Keratinocyte (primary cell): ENCODE results near the gene BEX3. TPM values are rescaled to one million over a fixed set of nuclear protein-coding genes. Genes with fewer than 3 reads are reported as not detected.

ENCODE experiments used
- DNase-seq: peaks from one replicate; pipeline ENCODE4 v3.0.0-alpha.2; 2011; ENCODE audit warnings: low read depth, missing footprints, low spot score
- FAIRE-seq: peaks from 2 replicates; lab custom pipeline; 2011; peaks lifted over from hg19 to GRCh38; lab: Jason Lieb, UNC
- H2AFZ ChIP-seq: 2 replicates; pipeline ENCODE4 v1.6.0; 2012; ENCODE audit warnings: low read length, control low read depth, inconsistent platforms; ENCODE audit not compliant: control insufficient read depth
- H3K27ac ChIP-seq: 2 replicates; pipeline ENCODE4 v1.5.1; 2011; ENCODE audit warnings: low read length; ENCODE audit not compliant: control insufficient read depth, insufficient read depth
- H3K27me3 ChIP-seq: 3 replicates; pipeline ENCODE4 v1.6.0; 2011; ENCODE audit warnings: low read length; ENCODE audit not compliant: control insufficient read depth, insufficient read depth; ENCODE audit errors: extremely low read depth
- H3K36me3 ChIP-seq, 2 experiments: 2 replicates in 1 of 2; 3 replicates in 1 of 2; pipeline ENCODE4 v1.5.1; 2011; ENCODE audit warnings: low read length in 2 of 2, mild to moderate bottlenecking in 1 of 2; ENCODE audit not compliant: control insufficient read depth in 2 of 2, insufficient read depth in 2 of 2; ENCODE audit errors: extremely low read depth in 1 of 2
- H3K4me1 ChIP-seq: 3 replicates; pipeline ENCODE4 v1.5.1; 2011; ENCODE audit warnings: low read length; ENCODE audit not compliant: control insufficient read depth, insufficient read depth; ENCODE audit errors: extremely low read depth
- H3K4me2 ChIP-seq: 3 replicates; pipeline ENCODE4 v1.6.0; 2011; ENCODE audit warnings: low read depth, low read length; ENCODE audit not compliant: control insufficient read depth, insufficient read depth; ENCODE audit errors: extremely low read depth
- H3K4me3 ChIP-seq, 3 experiments: fragments of 200-600 bp in 1 of 3; sonication (generic) in 1 of 3; 2 replicates in 2 of 3; 3 replicates in 1 of 3; pipeline ENCODE4 v1.5.1; 2011 to 2016; ENCODE audit warnings: low read length in 3 of 3, mild to moderate bottlenecking in 3 of 3, control low read depth in 2 of 3, inconsistent platforms in 1 of 3, low read depth in 1 of 3, mixed read lengths in 1 of 3, mixed run types in 1 of 3, moderate library complexity in 1 of 3; ENCODE audit not compliant: control insufficient read depth in 2 of 3, insufficient read depth in 2 of 3; ENCODE audit errors: extremely low read depth in 1 of 3
- H3K79me2 ChIP-seq: 2 replicates; pipeline ENCODE4 v1.6.0; 2012; ENCODE audit warnings: low read length; ENCODE audit not compliant: control insufficient read depth, insufficient read depth
- H3K9ac ChIP-seq: 3 replicates; pipeline ENCODE4 v1.6.0; 2011; ENCODE audit warnings: low read length; ENCODE audit not compliant: control insufficient read depth, insufficient read depth; ENCODE audit errors: extremely low read depth
- H3K9me1 ChIP-seq: 3 replicates; pipeline ENCODE4 v1.6.0; 2011; ENCODE audit warnings: low read length; ENCODE audit not compliant: control insufficient read depth, insufficient read depth; ENCODE audit errors: extremely low read depth
- H3K9me3 ChIP-seq: 2 replicates; pipeline ENCODE4 v1.5.1; 2012; ENCODE audit warnings: low read depth, low read length; ENCODE audit not compliant: control insufficient read depth
- H4K20me1 ChIP-seq: 3 replicates; pipeline ENCODE4 v1.6.0; 2011; ENCODE audit warnings: low read length; ENCODE audit not compliant: control insufficient read depth, insufficient read depth; ENCODE audit errors: extremely low read depth
- EZH2 ChIP-seq: IDR thresholded peaks from one replicate; pipeline ENCODE4 v1.6.1; 2012; ENCODE audit warnings: inconsistent platforms, mild to moderate bottlenecking, low read length, moderate library complexity
- dilution Hi-C: fragments of 300-500 bp; cut with MboI; formaldehyde crosslinking; loops from one replicate; pipeline ENCODE4 v1.7.0; 2020; ENCODE audit warnings: low sequenced_read_pairs; ENCODE audit not compliant: extremely low pct_ligation_motif_present
- polyA plus RNA-seq, 5 experiments: library from polyadenylated mRNA; depleted of rRNA in 3 of 5; stranded (reverse) in 3 of 5; stranded (forward) in 1 of 5; unstranded in 1 of 5; fragments of >200 nt; gene quantifications; 1 replicate in 1 of 5; 2 replicates in 3 of 5; 3 replicates in 1 of 5; pipeline versions ENCODE4 v1.2.1 to v1.2.3, GENCODE V29; 2011 to 2012; ENCODE audit warnings: missing spikeins in 2 of 5, low read depth in 1 of 5, low replicate concordance in 1 of 5
- TF ChIP-seq, protein P1 (sequence below), 3 experiments: IDR thresholded peaks in 1 of 3; conservative IDR thresholded peaks in 1 of 3; optimal IDR thresholded peaks in 1 of 3; 2 replicates in 2 of 3; 3 replicates in 1 of 3; pipeline versions ENCODE3 to v1.5.1; 2011; ENCODE audit warnings: low read length in 3 of 3, mild to moderate bottlenecking in 3 of 3, moderate library complexity in 2 of 3, control low read depth in 1 of 3, inconsistent platforms in 1 of 3; ENCODE audit not compliant: insufficient read depth in 2 of 3; ENCODE audit errors: extremely low read depth in 1 of 3

BEX3 gene
- polyA plus RNA-seq, 1 donor (not counting 4 experiments of a cell fraction or from before 2014, with no cell fraction given), result 264 TPM

DNA sequence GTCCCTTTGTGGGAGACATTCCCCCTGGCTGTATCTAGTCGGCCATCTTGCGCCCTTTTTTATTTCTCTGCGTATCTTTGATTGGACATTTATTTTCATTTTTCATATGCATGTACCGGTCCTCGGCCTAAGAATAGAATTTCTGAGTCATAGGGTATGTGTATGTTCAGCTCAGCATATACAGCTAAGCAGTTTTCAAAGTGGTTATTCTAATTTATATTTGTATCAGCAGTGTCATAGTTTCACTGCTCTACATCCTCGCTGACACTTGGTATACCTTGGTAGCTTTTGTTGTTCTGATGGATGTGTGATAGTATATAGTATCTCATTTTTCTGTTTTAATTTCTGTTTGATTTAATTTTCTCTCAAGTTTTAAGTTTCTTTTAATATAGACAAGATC, 38.7 kb downstream of the BEX3 start:
- H3K27ac ChIP-seq, result no peak overlapping the region
- no peak overlapping the region for H3K4me2 ChIP-seq
- no peaks in the 10 kb centered on the region for H3K9me3 ChIP-seq
- H2AFZ ChIP-seq, result no peak overlapping the region
- H3K4me1 ChIP-seq, result no peaks in the 10 kb centered on the region
- no peak overlapping the region for H3K9ac ChIP-seq
- DNase-seq, result no peak
- TF ChIP-seq, protein P1, sequence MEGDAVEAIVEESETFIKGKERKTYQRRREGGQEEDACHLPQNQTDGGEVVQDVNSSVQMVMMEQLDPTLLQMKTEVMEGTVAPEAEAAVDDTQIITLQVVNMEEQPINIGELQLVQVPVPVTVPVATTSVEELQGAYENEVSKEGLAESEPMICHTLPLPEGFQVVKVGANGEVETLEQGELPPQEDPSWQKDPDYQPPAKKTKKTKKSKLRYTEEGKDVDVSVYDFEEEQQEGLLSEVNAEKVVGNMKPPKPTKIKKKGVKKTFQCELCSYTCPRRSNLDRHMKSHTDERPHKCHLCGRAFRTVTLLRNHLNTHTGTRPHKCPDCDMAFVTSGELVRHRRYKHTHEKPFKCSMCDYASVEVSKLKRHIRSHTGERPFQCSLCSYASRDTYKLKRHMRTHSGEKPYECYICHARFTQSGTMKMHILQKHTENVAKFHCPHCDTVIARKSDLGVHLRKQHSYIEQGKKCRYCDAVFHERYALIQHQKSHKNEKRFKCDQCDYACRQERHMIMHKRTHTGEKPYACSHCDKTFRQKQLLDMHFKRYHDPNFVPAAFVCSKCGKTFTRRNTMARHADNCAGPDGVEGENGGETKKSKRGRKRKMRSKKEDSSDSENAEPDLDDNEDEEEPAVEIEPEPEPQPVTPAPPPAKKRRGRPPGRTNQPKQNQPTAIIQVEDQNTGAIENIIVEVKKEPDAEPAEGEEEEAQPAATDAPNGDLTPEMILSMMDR (optimal IDR thresholded peaks at IDR 0.05 in 1 of 3, IDR thresholded peaks at IDR 0.05 in 1 of 3, conservative IDR thresholded peaks at IDR 0.05 in 1 of 3; ENCODE audit: extremely low read depth in 1 of 3, insufficient read depth in 2 of 3, low read length in 3 of 3), result no peak
- no peak for TF ChIP-seq EZH2
- dilution Hi-C loops, result no loop called here
- no peaks in the 10 kb centered on the region for H3K9me1 ChIP-seq
- no peaks in the 10 kb centered on the region for H3K36me3 ChIP-seq
- no peaks in the 10 kb centered on the region for H3K27me3 ChIP-seq
- no peaks in the 10 kb centered on the region for H3K79me2 ChIP-seq
- no peak for FAIRE-seq
- no peak overlapping the region for H3K4me3 ChIP-seq
- H4K20me1 ChIP-seq, result peaks cover under 1% of the 10 kb centered on the region

DNA sequence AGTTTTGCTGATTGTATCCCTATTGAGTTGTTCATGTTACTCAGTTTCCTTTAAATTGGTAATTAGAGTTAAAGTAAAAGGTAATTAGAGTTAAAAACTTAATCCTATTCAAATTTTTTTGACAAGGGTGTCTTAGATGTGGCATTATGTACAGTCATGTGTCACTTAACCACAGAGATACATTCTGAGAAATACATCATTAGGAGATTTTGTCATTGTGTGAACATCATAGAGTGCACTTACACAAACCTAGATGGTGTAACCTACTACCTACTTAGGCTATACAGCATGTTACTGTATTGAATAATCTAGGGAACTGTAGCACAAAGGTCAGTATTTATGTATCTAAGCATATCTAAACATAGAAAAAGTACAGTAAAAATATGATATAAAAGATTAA, 39.2 kb downstream of the BEX3 start:
- Histone ChIP-seq H3K9me3 (no peaks in the 10 kb centered on the region), H3K27ac (no peak overlapping the region), H3K9me1 (no peaks in the 10 kb centered on the region), H3K9ac (no peak overlapping the region), H3K4me1 (no peaks in the 10 kb centered on the region), H3K4me2 (no peak overlapping the region), H3K79me2 (no peaks in the 10 kb centered on the region), H3K36me3 (no peaks in the 10 kb centered on the region), H3K4me3 (no peak overlapping the region), H4K20me1 (peaks cover 2% of the 10 kb centered on the region), H3K27me3 (no peaks in the 10 kb centered on the region), H2AFZ (no peak overlapping the region)
- FAIRE-seq (no peak), DNase-seq (no peak)
- dilution Hi-C loops, result no loop called here
- TF ChIP-seq EZH2, result no peak
- TF ChIP-seq, protein P1 (optimal IDR thresholded peaks at IDR 0.05 in 1 of 3, IDR thresholded peaks at IDR 0.05 in 1 of 3, conservative IDR thresholded peaks at IDR 0.05 in 1 of 3; ENCODE audit: extremely low read depth in 1 of 3, insufficient read depth in 2 of 3, low read length in 3 of 3), result no peak
